Measurements from ENCODE around the gene FAM229B.

Gene FAM229B

DNA sequence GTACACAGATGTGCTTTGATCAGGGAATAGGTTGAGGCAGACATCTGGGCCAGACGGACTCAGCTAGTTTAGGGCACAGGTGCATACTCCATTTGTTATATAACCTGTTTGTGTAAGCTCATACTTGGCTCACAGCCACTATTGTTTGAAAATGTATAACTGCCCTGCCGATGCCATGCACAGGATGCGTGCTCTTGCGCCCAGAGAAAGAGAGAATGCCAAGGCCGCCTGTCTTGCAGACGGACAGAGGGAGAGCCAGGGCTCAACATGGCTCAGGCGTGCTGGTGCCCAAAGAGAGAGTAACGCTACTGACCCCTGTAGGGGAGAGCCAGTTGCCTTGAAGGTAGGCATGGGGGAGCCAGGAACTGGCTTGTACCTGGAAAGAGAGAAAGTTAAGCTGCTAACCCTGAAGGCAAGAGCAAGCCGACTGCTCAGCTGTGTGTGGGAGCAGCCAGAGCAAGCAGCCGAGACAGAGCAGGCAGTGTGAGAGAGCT lies 57.7 kb downstream of the FAM229B start:
- DNase-seq: no peak

GRCh38 chr6:112148103-112148502 lies 60.7 kb downstream of the FAM229B start:
- DNase-seq: no peak

DNA sequence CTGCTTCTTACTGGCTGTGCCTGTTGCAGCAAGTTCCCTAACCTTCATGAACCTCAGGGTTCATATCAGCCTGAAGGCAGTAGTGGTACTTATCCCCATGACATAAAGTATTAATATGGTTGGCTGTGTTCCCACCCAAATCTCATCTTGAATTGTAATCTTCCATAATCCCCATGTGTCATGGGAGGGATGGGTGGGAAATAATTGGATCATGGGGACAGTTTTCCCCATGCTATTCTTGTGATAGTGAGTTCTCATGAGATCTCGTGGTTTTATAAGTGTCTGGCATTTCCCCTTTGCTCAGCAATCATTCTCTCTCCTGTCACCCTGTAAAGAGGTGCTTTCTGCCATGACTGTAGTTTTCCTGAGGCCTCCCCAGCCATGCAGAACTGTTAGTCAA lies 61.8 kb downstream of the FAM229B start:
- DNase-seq: peak; percentile 36

DNA sequence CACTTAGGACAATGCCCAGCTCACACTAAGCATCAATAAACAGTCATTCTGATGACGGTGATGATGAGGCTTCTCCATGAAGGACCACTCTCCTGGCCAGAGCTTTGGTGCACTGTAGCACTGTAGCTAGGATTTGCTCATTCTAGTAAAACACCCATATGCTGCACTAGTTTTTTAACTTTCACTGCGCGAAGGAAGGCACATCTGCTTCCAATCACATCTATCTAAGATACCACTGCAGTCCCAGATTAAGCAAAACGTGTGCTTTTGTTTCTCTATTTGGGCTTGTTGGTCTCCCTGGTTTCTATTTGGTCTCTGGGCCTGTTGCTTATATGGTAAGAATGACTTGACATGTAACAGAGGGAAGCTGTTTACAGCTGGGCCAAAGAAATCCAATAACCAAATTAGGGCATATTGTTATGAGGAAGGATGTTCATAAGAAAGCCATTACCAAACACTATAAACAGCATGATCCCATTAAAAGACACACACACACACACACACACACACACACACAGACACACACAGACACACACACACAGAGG lies 62.4 kb downstream of the FAM229B start:
- DNase-seq: peak; percentile 8

DNA sequence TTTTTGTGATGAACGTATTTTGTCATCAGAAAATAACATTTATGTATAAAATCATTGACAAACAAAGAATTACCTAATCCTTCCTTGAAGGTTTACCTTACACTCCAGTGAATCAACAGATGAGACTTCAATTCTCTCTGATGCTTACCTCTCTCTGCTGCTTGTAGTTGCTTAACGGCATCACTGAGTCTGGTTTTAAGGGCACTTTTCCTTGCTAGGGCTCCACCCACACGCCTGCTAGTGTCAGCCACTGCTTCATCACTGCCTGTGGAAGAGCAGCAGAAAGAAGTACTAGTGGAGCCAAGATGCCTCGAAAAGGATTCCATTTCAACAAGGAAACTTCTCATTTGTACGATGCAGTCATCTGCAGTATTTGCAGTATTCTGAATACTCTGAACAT lies 63.0 kb downstream of the FAM229B start:
- DNase-seq: peak; percentile 25
